Parathyroid adenoma (tissue), 2 donors: ENCODE results near the gene TBCEL.
A peak's percentile ranks its signal among the peaks of the same experiment; 100 is the strongest.

Source experiments
- H2AFZ ChIP-seq: fragments of 300-600 bp; sonication (generic); one replicate; pipeline ENCODE4 v1.7.0; 2017; ENCODE audit warnings: antibody characterized with exemption, mild to moderate bottlenecking
- H3K27ac ChIP-seq: fragments of 300-600 bp; sonication (generic); one replicate; pipeline ENCODE4 v1.7.0; 2017
- H3K27me3 ChIP-seq: fragments of 300-600 bp; sonication (generic); one replicate; pipeline ENCODE4 v1.7.0; 2017; ENCODE audit warnings: low read length; ENCODE audit not compliant: control insufficient read depth, insufficient read depth
- H3K36me3 ChIP-seq: fragments of 300-600 bp; sonication (generic); one replicate; pipeline ENCODE4 v1.7.0; 2017; ENCODE audit warnings: low read length; ENCODE audit not compliant: control insufficient read depth, insufficient read depth
- H3K4me1 ChIP-seq: fragments of 300-600 bp; sonication (generic); one replicate; pipeline ENCODE4 v1.7.0; 2017; ENCODE audit warnings: control low read depth
- H3K4me2 ChIP-seq: fragments of 300-600 bp; sonication (generic); one replicate; pipeline ENCODE4 v1.7.0; 2017; ENCODE audit warnings: low read length
- H3K4me3 ChIP-seq: fragments of 300-600 bp; sonication (generic); one replicate; pipeline ENCODE4 v1.7.0; 2017; ENCODE audit warnings: low read depth, low read length
- H3K79me2 ChIP-seq: fragments of 300-600 bp; sonication (generic); one replicate; pipeline ENCODE4 v1.7.0; 2017; ENCODE audit warnings: control low read depth
- H3K9ac ChIP-seq: fragments of 300-600 bp; sonication (generic); one replicate; pipeline ENCODE4 v1.7.0; 2017; ENCODE audit warnings: mild to moderate bottlenecking
- H3K9me3 ChIP-seq: fragments of 300-600 bp; sonication (generic); one replicate; pipeline ENCODE4 v1.7.0; 2017; ENCODE audit warnings: low read length; ENCODE audit not compliant: control insufficient read depth
- CTCF ChIP-seq: fragments of 300-600 bp; sonication (generic); IDR thresholded peaks from one replicate; pipeline ENCODE4 v1.7.0; 2017; ENCODE audit warnings: antibody characterized with exemption, mild to moderate bottlenecking
- donor health status: primary hyperparathyroidism.

Gene TBCEL

DNA sequence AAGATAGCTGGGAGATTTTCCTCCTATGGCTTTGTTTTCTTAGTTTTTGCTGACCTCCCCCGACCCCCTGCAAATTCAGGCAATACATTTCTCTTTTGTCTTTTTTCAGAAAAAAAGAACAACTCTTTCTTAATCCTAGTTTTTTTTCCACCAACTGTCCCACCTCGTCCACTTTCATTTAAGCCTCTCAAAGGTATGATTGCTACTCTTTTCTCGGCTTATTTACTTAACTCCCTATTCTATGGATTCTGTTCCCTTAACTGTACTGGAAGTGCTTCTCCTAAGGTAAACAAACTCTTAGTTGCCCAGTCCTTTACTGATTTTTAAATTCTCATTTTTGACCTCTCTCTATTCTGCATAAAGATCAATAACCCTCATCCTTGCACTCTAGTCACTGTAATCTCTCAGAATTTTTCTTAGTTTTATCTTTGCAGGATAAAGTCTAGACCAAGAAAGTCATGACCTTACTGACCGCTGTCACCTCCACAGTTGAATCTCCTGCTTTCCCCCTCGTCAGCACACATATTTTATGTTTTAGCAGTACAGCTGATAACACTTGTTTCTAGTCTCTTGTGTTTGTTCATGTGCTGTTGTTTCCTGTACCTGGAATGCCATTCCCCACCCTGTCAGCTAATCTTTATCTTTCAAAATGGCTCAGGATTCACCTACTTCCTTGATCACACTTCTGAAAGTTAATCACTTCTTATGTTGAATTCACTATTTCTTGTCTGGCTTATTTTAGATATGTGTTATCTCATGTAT, 14.9 kb downstream of the TBCEL start:
- Histone ChIP-seq H3K4me2 (peak overlapping the region; percentile 0), H3K79me2 (peaks cover 8% of the 10 kb centered on the region)
- no peak for TF ChIP-seq CTCF

DNA sequence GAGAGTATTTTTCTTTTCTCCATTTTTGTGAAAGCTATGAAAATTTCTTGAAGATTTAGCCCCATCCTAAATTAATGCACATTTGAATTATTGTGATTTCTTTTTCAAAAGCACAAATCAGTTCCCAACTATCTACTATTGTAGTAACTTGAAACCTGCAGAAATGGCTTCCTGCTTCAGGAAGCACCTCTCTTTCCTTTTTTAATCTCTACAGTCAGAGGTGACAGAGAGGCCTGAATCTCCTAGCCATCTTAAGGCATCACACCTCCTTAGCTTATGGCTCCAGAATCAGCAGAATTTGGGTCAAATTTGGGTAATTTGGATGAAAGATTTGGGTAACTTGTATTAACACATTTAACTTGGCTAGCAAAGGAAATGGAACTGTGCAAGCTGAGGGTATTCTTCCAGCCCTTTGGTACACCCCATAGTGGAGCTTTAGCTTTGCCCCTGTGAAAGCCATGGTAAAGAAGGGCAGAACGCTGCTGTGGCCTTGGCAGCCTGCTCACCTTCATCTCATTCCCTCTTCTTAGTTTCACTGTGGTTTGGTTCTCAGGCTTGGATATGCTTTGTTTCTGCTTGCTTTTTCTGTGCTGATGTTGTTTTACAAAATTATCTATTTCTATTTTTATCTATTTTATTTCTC, 16.2 kb downstream of the TBCEL start:
- Histone ChIP-seq H3K9ac (no peak overlapping the region), H3K36me3 (no peaks in the 10 kb centered on the region), H3K27me3 (no peaks in the 10 kb centered on the region), H3K4me2 (no peak overlapping the region), H2AFZ (no peak overlapping the region), H3K4me3 (no peak overlapping the region), H3K9me3 (no peaks in the 10 kb centered on the region), H3K4me1 (peaks cover 11% of the 10 kb centered on the region), H3K79me2 (peaks cover 4% of the 10 kb centered on the region), H3K27ac (no peak overlapping the region)
- TF ChIP-seq CTCF = no peak

More for the DNA sequence above, 14.9 kb downstream of the TBCEL start:
- no peaks in the 10 kb centered on the region for H3K9me3 ChIP-seq
- H3K4me1 ChIP-seq = peaks cover 11% of the 10 kb centered on the region
- no peak overlapping the region for H3K9ac ChIP-seq
- peak overlapping the region; percentile 36 for H3K27ac ChIP-seq
- no peak overlapping the region for H3K4me3 ChIP-seq
- no peaks in the 10 kb centered on the region for H3K27me3 ChIP-seq
- H2AFZ ChIP-seq = no peak overlapping the region
- H3K36me3 ChIP-seq = no peaks in the 10 kb centered on the region

- TF ChIP-seq CTCF = no peak
- no peak overlapping the region for H3K4me2 ChIP-seq
- H3K4me1 ChIP-seq = peaks cover 11% of the 10 kb centered on the region
- no peaks in the 10 kb centered on the region for H3K9me3 ChIP-seq
- H3K9ac ChIP-seq = no peak overlapping the region
- no peak overlapping the region for H2AFZ ChIP-seq
- no peak overlapping the region for H3K27ac ChIP-seq
- no peak overlapping the region for H3K4me3 ChIP-seq
- H3K79me2 ChIP-seq = peaks cover 3% of the 10 kb centered on the region
- no peaks in the 10 kb centered on the region for H3K27me3 ChIP-seq
- no peaks in the 10 kb centered on the region for H3K36me3 ChIP-seq
Measured at GRCh38 chr11:121040614-121041002, 16.7 kb downstream of the TBCEL start.

DNA sequence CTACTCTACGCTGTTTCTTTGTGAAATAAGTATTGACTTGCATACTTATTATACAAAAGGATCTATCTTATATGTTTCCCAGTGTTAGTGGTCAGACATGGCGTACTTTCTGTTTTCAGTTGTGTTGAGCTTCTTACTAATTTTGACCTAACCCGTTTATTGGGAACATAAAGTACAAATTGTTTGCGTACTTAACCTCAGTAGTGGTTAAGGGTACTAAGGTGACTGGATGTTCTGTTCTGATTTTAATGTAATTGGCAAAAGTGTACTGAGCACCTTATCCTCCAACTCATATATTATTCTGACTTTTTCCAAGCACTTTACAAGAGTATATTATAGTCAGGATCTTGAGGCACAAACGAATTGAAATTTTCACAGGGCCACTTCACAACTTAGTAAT, 17.2 kb downstream of the TBCEL start:
- Histone ChIP-seq H3K4me2 (no peak overlapping the region), H3K36me3 (no peaks in the 10 kb centered on the region), H3K4me1 (peaks cover 11% of the 10 kb centered on the region), H3K79me2 (peaks cover 3% of the 10 kb centered on the region), H3K27ac (no peak overlapping the region), H2AFZ (no peak overlapping the region), H3K9me3 (no peaks in the 10 kb centered on the region), H3K27me3 (no peaks in the 10 kb centered on the region), H3K4me3 (no peak overlapping the region), H3K9ac (no peak overlapping the region)
- TF ChIP-seq CTCF = no peak
